ENCODE results near the gene ULK4.
"Not testable (repeated sequence)": the region's sequence is repeated elsewhere in the genome, so short reads cannot be mapped to it uniquely, and the experiment has no call there.

Gene ULK4

GRCh38 chr3:41302295-41302694 is 659.6 kb downstream of the ULK4 start:
- DNase-seq (ENCODE audit: low read depth in 1 of 2, low spot score in 1 of 2): no peak
- TF ChIP-seq JUND (IDR thresholded peaks at IDR 0.05; ENCODE audit: low read depth): no peak
- in situ Hi-C loops (cut with HindIII; ENCODE audit: low pct_unique_long_range_greater_than_20kb, low sequenced_read_pairs): no loop called here

- in situ Hi-C loops (cut with HindIII; ENCODE audit: low pct_unique_long_range_greater_than_20kb, low sequenced_read_pairs): no loop called here
- no peak for DNase-seq (ENCODE audit: low read depth in 1 of 2, low spot score in 1 of 2)
- no peak for TF ChIP-seq JUND (IDR thresholded peaks at IDR 0.05; ENCODE audit: low read depth)
These were observed 660.4 kb downstream of the ULK4 start for GRCh38 chr3:41301548-41301947.

GRCh38 chr3:41299036-41299435 is 662.9 kb downstream of the ULK4 start:
- in situ Hi-C loops (cut with HindIII; ENCODE audit: low pct_unique_long_range_greater_than_20kb, low sequenced_read_pairs): no loop called here
- no peak for DNase-seq (ENCODE audit: low read depth in 1 of 2, low spot score in 1 of 2)
- no peak for TF ChIP-seq JUND (IDR thresholded peaks at IDR 0.05; ENCODE audit: low read depth)

GRCh38 chr3:41297750-41298149 is 664.2 kb downstream of the ULK4 start:
- in situ Hi-C loops (cut with HindIII; ENCODE audit: low pct_unique_long_range_greater_than_20kb, low sequenced_read_pairs): no loop called here
- no peak for TF ChIP-seq JUND (IDR thresholded peaks at IDR 0.05; ENCODE audit: low read depth)

GRCh38 chr3:41296556-41296955 is 665.3 kb downstream of the ULK4 start:
- no peak for TF ChIP-seq JUND (IDR thresholded peaks at IDR 0.05; ENCODE audit: low read depth)
- DNase-seq (ENCODE audit: low read depth in 1 of 2, low spot score in 1 of 2): no peak
- in situ Hi-C loops (cut with HindIII; ENCODE audit: low pct_unique_long_range_greater_than_20kb, low sequenced_read_pairs): no loop called here

More at GRCh38 chr3:41297750-41298149, 664.2 kb downstream of the ULK4 start:
- no peak for DNase-seq (ENCODE audit: low read depth in 1 of 2, low spot score in 1 of 2)

- DNase-seq (ENCODE audit: low read depth in 1 of 2, low spot score in 1 of 2): no peak
- in situ Hi-C loops (cut with HindIII; ENCODE audit: low pct_unique_long_range_greater_than_20kb, low sequenced_read_pairs): no loop called here
- TF ChIP-seq JUND (IDR thresholded peaks at IDR 0.05; ENCODE audit: low read depth): no peak
These were observed 666.2 kb downstream of the ULK4 start for GRCh38 chr3:41295740-41296139.

- in situ Hi-C loops (cut with HindIII; ENCODE audit: low pct_unique_long_range_greater_than_20kb, low sequenced_read_pairs): no loop called here
- TF ChIP-seq JUND (IDR thresholded peaks at IDR 0.05; ENCODE audit: low read depth): no peak
- no peak for DNase-seq (ENCODE audit: low read depth in 1 of 2, low spot score in 1 of 2)
These were observed 668.7 kb downstream of the ULK4 start for GRCh38 chr3:41293169-41293681.

GRCh38 chr3:41290736-41291135 is 671.2 kb downstream of the ULK4 start:
- TF ChIP-seq JUND (IDR thresholded peaks at IDR 0.05; ENCODE audit: low read depth): no peak
- DNase-seq (ENCODE audit: low read depth in 1 of 2, low spot score in 1 of 2): no peak
- in situ Hi-C loops (cut with HindIII; ENCODE audit: low pct_unique_long_range_greater_than_20kb, low sequenced_read_pairs): no loop called here

- TF ChIP-seq JUND (IDR thresholded peaks at IDR 0.05; ENCODE audit: low read depth): no peak
- DNase-seq (ENCODE audit: low read depth in 1 of 2, low spot score in 1 of 2): no peak
- in situ Hi-C loops (cut with HindIII; ENCODE audit: low pct_unique_long_range_greater_than_20kb, low sequenced_read_pairs): no loop called here
These were observed 671.6 kb downstream of the ULK4 start for GRCh38 chr3:41290306-41290705.

GRCh38 chr3:41288785-41289184 is 673.1 kb downstream of the ULK4 start:
- no peak for TF ChIP-seq JUND (IDR thresholded peaks at IDR 0.05; ENCODE audit: low read depth)
- DNase-seq (ENCODE audit: low read depth in 1 of 2, low spot score in 1 of 2): no peak
- in situ Hi-C loops (cut with HindIII; ENCODE audit: low pct_unique_long_range_greater_than_20kb, low sequenced_read_pairs): no loop called here

- DNase-seq (ENCODE audit: low read depth in 1 of 2, low spot score in 1 of 2): no peak
- in situ Hi-C loops (cut with HindIII; ENCODE audit: low pct_unique_long_range_greater_than_20kb, low sequenced_read_pairs): no loop called here
- no peak for TF ChIP-seq JUND (IDR thresholded peaks at IDR 0.05; ENCODE audit: low read depth)
These were observed 675.6 kb downstream of the ULK4 start for GRCh38 chr3:41286305-41286704.

- in situ Hi-C loops (cut with HindIII; ENCODE audit: low pct_unique_long_range_greater_than_20kb, low sequenced_read_pairs); DNase-seq (ENCODE audit: low read depth in 1 of 2, low spot score in 1 of 2): not testable (repeated sequence)
These were observed 677.0 kb downstream of the ULK4 start for GRCh38 chr3:41284934-41285333.

- DNase-seq (ENCODE audit: low read depth in 1 of 2, low spot score in 1 of 2): peak in 1 of 2 experiments; percentile 19
- in situ Hi-C loops (cut with HindIII; ENCODE audit: low pct_unique_long_range_greater_than_20kb, low sequenced_read_pairs): no loop called here
- no peak for TF ChIP-seq JUND (IDR thresholded peaks at IDR 0.05; ENCODE audit: low read depth)
These were observed 684.0 kb downstream of the ULK4 start for GRCh38 chr3:41277790-41278465.

- in situ Hi-C loops (cut with HindIII; ENCODE audit: low pct_unique_long_range_greater_than_20kb, low sequenced_read_pairs): no loop called here
- no peak for DNase-seq (ENCODE audit: low read depth in 1 of 2, low spot score in 1 of 2)
- no peak for TF ChIP-seq JUND (IDR thresholded peaks at IDR 0.05; ENCODE audit: low read depth)
These were observed 685.7 kb downstream of the ULK4 start for GRCh38 chr3:41276191-41276590.

Data from T47D (cell line).